HUES48 (cell line): ENCODE results near the gene CYB561D2.

Experiments used
- H3K27ac ChIP-seq: one replicate; pipeline ENCODE4 v1.7.0; 2013; ENCODE audit warnings: low read depth, low read length, inconsistent platforms
- H3K27me3 ChIP-seq: 2 replicates; pipeline ENCODE4 v1.6.1; 2013; ENCODE audit warnings: mild to moderate bottlenecking, low read length; ENCODE audit not compliant: control insufficient read depth, insufficient read depth
- H3K36me3 ChIP-seq: 2 replicates; pipeline ENCODE4 v1.6.1; 2013; ENCODE audit warnings: low read length; ENCODE audit not compliant: control insufficient read depth, insufficient read depth
- H3K4me1 ChIP-seq: 2 replicates; pipeline ENCODE4 v1.6.1; 2013; ENCODE audit warnings: mild to moderate bottlenecking, low read length; ENCODE audit not compliant: control insufficient read depth, insufficient read depth
- H3K4me3 ChIP-seq: 2 replicates; pipeline ENCODE4 v1.5.1; 2013; ENCODE audit warnings: mild to moderate bottlenecking, low read depth, low read length
- H3K9ac ChIP-seq: 2 replicates; pipeline ENCODE4 v1.6.1; 2013; ENCODE audit warnings: mild to moderate bottlenecking, low read depth, low read length, moderate library complexity
- H3K9me3 ChIP-seq: 2 replicates; pipeline ENCODE4 v1.6.1; 2013; ENCODE audit warnings: low read length; ENCODE audit not compliant: control insufficient read depth, insufficient read depth

The CYB561D2 gene

DNA sequence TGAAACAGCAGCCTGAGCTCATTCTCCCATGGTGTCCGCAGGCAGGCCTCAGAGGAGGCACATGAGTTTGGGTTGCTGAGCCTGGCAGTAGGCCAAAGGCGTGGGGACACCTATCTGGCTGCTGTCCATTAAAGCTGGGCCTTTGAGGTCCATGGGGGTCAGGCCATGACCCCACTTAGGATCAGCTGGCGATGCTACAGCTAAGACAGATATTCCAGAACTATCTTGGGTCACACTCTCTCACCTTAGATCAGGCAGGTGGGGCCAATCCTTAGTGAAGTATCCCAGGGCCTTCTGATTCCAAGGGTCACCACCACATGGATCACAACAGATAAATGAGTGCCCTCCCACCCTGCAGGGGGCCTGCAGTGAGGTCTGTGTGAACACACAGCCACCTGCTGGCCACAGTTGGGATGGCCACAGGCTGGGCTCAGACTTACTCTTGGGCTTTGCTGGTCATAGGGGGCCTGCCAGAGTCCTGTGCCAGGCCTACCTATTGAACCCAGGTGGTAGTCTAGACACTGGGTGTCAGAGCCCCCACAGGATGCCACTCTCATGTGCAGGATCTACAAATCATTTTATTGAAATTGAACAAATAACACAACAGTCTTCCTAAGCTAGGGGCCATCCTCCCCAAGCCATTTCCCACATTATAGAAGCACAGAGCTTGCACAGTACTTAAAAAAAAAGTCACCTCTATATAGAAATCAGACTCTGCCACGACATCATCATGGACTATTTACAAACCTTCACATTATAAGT is 26.1 kb upstream of the CYB561D2 start:
- Histone ChIP-seq H3K4me1 (peaks cover 19% of the 10 kb centered on the region), H3K9ac (no peak overlapping the region), H3K27ac (peak overlapping the region; percentile 9)

GRCh38 chr3:50325113-50325480 is 25.6 kb upstream of the CYB561D2 start:
- Histone ChIP-seq H3K9me3 (no peaks in the 10 kb centered on the region), H3K27ac (no peak overlapping the region), H3K27me3 (no peaks in the 10 kb centered on the region), H3K36me3 (peaks cover 22% of the 10 kb centered on the region), H3K4me3 (no peak overlapping the region), H3K9ac (no peak overlapping the region), H3K4me1 (peaks cover 17% of the 10 kb centered on the region)

More for the DNA sequence above, 26.1 kb upstream of the CYB561D2 start:
- peaks cover 22% of the 10 kb centered on the region for H3K36me3 ChIP-seq
- no peaks in the 10 kb centered on the region for H3K9me3 ChIP-seq
- no peaks in the 10 kb centered on the region for H3K27me3 ChIP-seq
- no peak overlapping the region for H3K4me3 ChIP-seq

- Histone ChIP-seq H3K4me3 (no peak overlapping the region), H3K36me3 (peaks cover 26% of the 10 kb centered on the region), H3K4me1 (peaks cover 12% of the 10 kb centered on the region), H3K9ac (no peak overlapping the region), H3K27ac (no peak overlapping the region), H3K9me3 (no peaks in the 10 kb centered on the region), H3K27me3 (no peaks in the 10 kb centered on the region)
These were observed 25.0 kb upstream of the CYB561D2 start for GRCh38 chr3:50325497-50326181.

DNA sequence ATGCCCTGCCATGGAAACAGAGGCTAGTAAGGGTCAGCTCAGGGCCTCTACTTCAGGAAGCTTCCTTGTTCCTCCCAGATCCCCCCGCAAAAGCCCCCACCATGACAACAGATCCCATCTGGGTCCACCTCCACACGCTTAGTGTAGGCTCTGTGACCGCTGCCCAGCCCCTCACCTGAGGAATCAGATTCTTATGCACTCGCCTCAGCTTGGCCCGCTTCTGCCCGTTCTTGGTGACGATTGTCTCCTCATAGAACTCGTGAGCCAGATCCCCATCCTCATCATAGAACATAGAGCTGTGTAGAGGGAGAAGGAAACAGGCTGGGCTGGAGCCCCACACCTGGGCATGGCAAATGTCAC is 24.5 kb upstream of the CYB561D2 start:
- Histone ChIP-seq H3K27ac (no peak overlapping the region), H3K4me1 (peaks cover 10% of the 10 kb centered on the region), H3K9me3 (no peaks in the 10 kb centered on the region), H3K36me3 (peaks cover 31% of the 10 kb centered on the region), H3K9ac (no peak overlapping the region), H3K4me3 (no peak overlapping the region), H3K27me3 (no peaks in the 10 kb centered on the region)

DNA sequence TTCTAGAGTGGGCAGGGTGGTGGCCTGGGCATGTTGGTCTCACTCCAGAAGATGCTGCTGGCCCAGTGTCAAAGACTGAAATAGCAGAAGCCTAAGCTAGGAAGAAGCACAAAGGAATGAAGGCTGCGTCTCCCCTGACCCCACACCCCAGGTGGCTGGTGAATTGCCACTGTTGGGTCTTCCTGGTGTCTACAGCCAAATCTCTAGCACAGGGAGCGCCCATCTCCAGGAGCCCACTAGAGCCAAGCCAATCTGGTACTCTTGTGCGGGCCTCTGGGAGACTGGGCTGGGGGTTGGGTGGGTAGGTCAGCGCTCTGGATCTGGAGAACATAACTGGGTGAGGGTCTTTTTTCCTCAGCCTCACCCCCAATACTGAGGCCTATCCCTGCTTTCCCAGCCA is 23.5 kb upstream of the CYB561D2 start:
- Histone ChIP-seq H3K36me3 (peaks cover 40% of the 10 kb centered on the region), H3K4me3 (peak overlapping the region; percentile 88), H3K9me3 (no peaks in the 10 kb centered on the region), H3K27me3 (no peaks in the 10 kb centered on the region), H3K27ac (no peak overlapping the region), H3K4me1 (peaks cover 10% of the 10 kb centered on the region), H3K9ac (no peak overlapping the region)

DNA sequence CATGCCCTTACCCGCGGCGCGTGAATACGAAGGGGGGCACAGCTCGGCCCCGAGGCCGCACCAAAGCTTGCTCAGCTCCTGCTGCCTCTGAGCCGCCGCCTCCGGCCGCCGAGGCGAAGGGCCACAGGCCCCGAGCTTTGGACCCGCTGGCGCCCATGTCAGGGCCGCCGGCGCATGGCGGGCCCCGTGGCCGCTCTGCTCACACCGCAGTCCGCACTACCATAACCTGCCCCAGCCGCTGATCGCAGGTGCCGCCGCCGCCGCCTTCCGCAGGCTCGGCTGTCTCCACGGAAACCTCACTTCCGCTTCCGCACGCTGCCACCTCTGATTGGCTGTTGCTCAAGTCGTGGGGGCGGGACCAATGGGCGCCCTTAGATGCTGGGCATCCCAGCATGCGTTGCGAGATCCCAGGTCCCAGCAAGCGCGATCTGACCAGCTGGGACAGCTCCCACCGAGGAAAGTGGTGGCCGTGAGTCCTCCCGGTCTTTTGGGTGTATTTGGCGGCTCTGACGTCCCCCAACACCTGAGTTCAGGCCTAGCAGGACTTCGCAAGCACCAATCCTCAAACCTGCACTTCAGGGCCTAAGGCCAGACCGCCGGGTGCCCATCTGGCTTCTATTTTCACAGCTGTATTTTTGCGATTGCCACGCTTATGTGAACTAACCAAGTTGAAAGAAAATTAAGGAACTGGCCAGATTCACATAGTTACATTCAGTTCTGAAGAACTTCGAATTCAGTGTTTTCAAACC is 22.5 kb upstream of the CYB561D2 start, which contains the start of gene TUSC2:
TUSC2 (minus strand) TSS at position 281 of the 749 bp plus-strand sequence; CDS start at position 157, 124 bp downstream.
- Histone ChIP-seq H3K9me3 (no peaks in the 10 kb centered on the region), H3K27me3 (no peaks in the 10 kb centered on the region), H3K4me1 (peaks cover 5% of the 10 kb centered on the region; the same call in 1 of the 2 replicates), H3K36me3 (peaks cover 42% of the 10 kb centered on the region), H3K4me3 (peak within 1 kb of the TSS; percentile 88), H3K9ac (peak within 1 kb of the TSS; percentile 60; the same call in 1 of the 2 replicates), H3K27ac (peak within 1 kb of the TSS; percentile 78)

DNA sequence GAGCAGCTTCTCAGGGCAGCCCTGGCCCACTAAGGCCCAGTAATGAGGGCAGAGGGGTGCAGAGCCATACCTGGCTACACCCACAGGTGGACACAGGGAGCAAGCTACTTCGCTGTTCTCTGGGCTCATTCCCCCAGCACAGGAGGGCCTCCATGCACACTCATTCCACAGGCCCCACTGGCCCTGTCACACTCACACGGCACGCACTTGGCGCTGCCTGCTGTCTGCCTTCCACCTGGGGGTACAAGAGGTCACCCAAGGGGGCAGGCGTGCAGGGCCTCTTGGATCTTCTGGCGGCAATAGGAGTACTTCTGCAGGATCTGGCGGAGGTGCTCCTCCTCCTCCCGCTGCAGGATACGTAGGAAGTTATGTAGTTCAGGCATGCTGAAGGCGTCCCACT is 20.3 kb upstream of the CYB561D2 start:
- Histone ChIP-seq H3K27ac (no peak overlapping the region), H3K4me1 (0 out of 2 replicates have a peak, but pooled peaks cover 2% of the 10 kb centered on the region)

DNA sequence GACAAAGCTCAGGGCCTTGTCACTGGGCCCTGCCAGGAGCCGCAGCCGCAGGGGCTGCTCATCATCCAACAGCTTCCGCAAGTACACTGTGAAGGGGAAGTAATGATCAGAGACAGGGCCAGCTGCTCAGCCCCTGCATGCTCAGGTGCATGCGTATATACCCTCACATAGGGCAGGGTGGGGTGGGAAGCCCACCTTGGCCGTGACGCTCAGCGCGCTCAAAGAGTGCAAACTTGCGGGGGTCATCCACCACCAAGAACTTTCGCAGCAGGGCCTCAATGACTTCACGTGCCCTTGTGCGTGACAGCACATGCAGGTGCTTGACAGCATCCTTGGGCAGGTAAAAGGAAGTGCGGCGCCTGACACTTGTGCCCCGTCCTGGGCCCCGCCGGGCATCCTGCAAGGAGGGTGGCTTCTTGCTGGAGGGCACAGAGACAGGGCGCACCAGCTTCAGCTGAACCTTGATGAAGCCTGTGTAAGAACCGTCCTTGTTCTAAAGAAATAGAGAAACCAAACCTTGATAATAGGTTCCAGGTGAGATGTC is 19.2 kb upstream of the CYB561D2 start:
- no peak overlapping the region for H3K9ac ChIP-seq
- no peak overlapping the region for H3K4me3 ChIP-seq
- H3K4me1 ChIP-seq: 0 out of 2 replicates have a peak, but pooled peaks cover 2% of the 10 kb centered on the region
- peaks cover 37% of the 10 kb centered on the region for H3K36me3 ChIP-seq
- H3K9me3 ChIP-seq: no peaks in the 10 kb centered on the region
- no peaks in the 10 kb centered on the region for H3K27me3 ChIP-seq
- no peak overlapping the region for H3K27ac ChIP-seq

More for the DNA sequence above, 20.3 kb upstream of the CYB561D2 start:
- Histone ChIP-seq H3K36me3 (peaks cover 48% of the 10 kb centered on the region), H3K9me3 (no peaks in the 10 kb centered on the region), H3K9ac (no peak overlapping the region), H3K27me3 (no peaks in the 10 kb centered on the region), H3K4me3 (no peak overlapping the region)

DNA sequence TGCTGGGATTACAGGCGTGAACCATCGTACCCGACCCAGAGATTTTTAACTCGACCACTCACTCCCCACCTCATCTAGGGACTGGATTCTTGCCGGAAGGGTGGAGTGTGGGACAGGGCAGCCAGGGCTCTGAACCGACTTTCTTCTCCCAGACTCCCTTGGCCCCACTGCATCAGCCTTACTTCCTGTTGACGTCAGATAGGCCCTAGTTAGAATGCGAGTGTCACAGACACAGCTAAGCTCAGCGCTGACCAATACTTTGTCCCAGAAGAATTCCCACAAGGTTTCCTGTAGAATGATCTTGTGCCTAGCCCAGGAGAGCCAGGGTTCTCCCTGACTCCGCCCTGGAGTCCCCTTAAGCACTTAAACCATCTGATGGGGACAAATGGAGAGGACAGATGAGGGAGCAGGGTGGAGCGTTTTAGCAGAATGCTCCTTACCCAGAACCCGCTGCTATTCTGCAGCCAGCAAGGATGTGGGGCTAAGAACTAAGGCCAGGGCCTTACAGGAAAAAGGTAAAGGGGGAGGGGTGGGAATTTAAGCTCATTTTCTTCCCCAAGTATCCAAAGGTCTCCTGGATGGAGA is 16.8 kb upstream of the CYB561D2 start:
- H3K27me3 ChIP-seq: peaks cover 4% of the 10 kb centered on the region
- no peak overlapping the region for H3K9ac ChIP-seq
- no peaks in the 10 kb centered on the region for H3K4me1 ChIP-seq
- no peak overlapping the region for H3K27ac ChIP-seq
- H3K36me3 ChIP-seq: peaks cover 37% of the 10 kb centered on the region
- no peak overlapping the region for H3K4me3 ChIP-seq
- no peaks in the 10 kb centered on the region for H3K9me3 ChIP-seq

GRCh38 chr3:50334339-50335075 is 16.2 kb upstream of the CYB561D2 start:
- H3K4me1 ChIP-seq: no peaks in the 10 kb centered on the region
- H3K4me3 ChIP-seq: no peak overlapping the region

More at GRCh38 chr3:50334339-50335075, 16.2 kb upstream of the CYB561D2 start:
- Histone ChIP-seq H3K27me3 (peaks cover 11% of the 10 kb centered on the region), H3K9me3 (no peaks in the 10 kb centered on the region), H3K9ac (no peak overlapping the region), H3K27ac (no peak overlapping the region), H3K36me3 (peaks cover 34% of the 10 kb centered on the region)
